LNCAP (cell line): Measurements from ENCODE around the gene GRID1.

ENCODE experiments used
- TF ChIP-seq, protein P1 (sequence below): fragments of 450-650 bp; IDR thresholded peaks from 2 replicates; pipeline ENCODE4 v1.5.1; 2017; ENCODE audit warnings: mild to moderate bottlenecking

The GRID1 gene

DNA sequence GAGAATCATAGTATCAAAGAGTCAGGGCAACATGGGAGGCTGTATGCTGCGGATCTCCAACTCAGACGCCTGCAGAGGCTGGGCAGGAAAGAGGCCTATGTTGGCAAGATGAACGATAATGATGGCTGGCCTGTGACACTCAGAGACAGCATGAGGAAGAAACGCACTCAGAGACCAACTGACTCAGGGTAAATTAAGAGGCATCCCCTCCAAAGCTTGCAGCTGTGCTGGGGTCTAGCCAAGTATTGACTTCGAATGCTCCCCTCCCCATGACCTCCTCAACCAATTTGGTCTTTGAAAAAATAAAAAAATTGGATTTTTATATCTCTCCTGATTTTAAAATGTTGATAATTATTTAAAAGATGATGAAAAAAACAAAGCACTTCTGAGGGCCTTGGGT, 718.9 kb downstream of the GRID1 start:
- TF ChIP-seq, protein P1, sequence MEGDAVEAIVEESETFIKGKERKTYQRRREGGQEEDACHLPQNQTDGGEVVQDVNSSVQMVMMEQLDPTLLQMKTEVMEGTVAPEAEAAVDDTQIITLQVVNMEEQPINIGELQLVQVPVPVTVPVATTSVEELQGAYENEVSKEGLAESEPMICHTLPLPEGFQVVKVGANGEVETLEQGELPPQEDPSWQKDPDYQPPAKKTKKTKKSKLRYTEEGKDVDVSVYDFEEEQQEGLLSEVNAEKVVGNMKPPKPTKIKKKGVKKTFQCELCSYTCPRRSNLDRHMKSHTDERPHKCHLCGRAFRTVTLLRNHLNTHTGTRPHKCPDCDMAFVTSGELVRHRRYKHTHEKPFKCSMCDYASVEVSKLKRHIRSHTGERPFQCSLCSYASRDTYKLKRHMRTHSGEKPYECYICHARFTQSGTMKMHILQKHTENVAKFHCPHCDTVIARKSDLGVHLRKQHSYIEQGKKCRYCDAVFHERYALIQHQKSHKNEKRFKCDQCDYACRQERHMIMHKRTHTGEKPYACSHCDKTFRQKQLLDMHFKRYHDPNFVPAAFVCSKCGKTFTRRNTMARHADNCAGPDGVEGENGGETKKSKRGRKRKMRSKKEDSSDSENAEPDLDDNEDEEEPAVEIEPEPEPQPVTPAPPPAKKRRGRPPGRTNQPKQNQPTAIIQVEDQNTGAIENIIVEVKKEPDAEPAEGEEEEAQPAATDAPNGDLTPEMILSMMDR: no peak

DNA sequence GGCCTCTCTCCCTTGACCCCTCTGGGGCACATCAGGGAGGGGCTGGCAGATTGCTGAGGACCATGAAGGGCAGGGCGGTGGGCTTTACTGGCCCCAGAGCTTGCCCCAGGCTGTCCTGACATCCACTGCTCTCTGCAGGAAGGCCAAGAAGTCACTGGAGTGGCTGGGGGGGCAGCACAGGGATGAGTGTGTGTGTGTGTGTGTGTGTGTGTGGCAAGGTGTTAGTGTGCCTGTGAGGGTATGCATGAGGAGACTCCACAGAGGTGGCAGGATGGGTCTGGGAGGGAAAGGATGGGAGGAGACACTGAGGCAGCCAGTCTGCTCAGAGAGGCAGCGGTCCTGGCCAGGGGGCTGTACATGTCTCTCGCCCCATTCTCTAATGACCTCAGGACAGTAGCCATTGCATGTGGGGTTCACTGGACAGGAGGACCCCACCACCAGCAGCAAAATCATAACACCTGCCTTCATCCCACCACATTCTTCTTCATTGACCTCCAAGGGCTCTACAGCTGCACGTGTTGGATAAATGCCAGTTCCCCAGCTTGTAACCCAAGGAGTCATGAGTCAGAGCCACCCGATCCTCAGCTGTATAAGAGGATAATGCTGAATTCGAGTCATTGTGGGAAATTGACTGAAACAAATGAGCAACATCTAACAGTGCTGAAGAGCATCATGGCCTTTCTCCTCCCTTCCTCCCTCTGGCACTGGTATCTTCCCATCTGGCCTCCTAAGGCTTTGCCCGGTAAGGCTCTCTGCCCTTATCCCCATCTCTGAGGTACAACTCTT, 720.5 kb downstream of the GRID1 start:
- TF ChIP-seq, protein P1: no peak

DNA sequence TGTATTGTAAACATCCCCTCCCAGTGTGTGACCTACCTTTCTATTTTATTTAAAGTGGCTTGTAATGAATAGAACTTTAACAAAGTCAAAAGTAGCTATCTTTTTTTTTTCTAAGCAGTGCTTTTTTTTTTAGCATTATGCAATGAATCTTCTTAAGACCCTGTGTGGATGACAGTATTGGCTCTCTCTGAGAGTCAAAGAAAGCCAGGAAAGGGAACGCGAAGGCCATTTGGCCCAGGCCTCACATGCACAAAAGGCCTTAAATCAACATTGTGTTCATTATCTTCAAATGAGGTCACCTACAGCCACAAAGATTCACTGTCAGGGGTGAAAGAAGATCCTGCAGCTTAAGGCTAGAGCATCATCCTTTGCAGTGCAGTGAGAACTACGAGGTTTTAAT, 721.5 kb downstream of the GRID1 start:
- TF ChIP-seq, protein P1: no peak

DNA sequence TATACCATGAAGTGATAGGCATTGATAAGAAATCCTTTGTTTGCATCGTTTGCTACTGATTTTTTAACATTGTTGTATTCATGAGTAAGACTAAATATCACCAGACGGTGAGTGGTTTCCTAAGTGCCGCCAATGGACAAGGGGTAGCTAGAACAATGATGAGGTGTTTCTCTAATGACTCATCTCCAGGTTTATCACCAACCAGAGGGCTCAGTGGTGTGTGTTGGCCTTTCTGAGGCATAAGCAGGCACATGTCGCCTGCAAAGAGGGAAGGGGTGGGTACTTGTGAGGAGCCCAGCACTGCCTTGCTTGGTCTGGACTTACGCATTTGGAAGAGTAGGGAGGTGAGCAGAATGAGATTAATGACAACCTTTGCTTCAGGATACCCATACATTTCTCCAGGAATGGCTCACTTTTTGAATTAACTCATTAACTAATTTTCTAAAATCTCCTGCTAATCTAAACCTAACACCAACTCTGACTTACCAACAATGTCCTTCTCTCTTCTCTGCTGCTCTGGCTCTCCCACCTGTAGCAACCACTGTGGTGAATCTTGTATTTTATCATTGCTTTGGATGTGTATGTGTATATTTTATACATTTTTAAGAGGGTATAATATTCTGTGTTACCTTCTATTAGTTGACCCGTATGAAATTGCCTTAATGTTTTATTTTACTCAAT, 722.6 kb downstream of the GRID1 start:
- TF ChIP-seq, protein P1: no peak

DNA sequence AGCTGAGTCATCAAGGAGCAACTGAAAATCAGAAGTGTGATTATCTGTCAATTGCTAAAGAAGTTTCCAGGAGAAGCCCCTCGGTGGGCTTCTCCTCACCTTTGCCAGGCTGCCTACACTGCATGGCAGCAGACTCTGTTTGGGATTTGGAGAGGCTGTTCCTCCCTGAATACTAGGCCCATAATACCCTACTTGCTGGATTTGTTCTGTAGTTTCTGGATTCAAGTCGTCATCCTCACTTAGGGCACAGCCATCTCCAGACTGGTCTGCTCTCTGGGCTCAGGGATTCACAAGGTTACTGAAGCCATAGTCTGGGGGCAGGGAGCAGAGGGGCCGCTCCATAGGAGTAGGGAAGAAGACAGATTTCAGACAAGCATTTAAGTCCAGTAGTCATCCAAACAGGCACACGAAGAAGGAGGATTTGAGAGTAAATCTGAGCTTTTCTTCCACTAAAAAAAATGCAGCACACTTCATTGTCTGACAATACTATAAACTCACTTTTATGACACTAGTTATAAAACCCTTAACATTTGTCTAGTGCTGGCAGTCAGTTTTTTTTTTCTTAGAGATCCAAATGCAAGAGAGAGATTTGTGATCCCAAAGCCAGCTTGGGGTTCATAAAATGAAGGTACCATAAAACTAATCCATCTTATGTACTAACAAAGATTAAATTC, 723.3 kb downstream of the GRID1 start:
- TF ChIP-seq, protein P1: no peak

DNA sequence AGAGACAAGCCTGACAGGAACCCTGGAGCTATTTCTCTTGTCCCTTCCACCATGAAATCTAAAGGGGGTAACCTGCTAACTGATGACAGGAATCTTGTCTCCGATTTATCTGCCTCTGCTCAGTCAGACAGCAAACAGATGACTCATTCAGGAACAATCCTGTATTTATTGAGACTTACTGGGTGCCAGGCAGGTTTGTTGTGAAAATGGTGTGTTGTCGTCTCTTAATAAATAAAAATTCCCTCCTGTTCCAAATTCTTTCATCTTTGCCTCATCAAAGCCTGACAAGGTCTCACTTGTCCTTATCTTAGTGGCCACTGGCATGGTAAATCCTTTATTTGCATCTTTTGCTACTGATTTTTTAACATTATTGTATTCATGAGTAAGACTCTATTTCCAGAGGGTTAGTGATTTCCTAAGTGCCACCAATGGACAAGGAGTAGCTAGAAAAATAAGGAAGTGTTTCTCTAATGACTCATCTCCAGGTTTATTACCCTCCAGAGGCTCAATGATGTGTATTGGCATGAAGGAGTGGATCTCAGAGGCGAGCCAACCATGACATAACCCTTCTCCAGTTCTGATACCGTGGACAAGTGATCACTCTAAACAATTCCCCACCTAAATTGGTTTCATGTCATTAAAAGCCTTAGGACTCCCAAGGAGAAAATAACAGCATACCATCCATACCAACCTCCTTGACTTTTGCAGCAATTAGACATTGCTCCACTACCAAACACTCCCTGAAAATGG, 724.0 kb downstream of the GRID1 start:
- TF ChIP-seq, protein P1: no peak

DNA sequence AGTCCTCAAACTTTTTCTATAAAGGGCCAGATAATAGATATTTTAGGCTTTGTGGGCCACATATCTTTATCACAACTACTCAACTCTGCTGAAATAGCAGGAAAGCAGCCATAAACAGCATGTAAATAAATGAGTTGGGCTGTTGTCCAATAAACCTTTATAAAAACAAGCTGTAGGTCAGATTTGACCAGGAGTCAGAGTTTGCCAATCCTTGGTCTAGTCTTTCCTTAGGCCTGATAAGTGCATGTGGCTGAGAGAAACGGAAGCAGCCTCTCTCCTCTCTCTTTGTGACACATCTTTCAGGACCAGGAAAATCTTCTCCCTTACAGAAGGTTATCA, 724.5 kb downstream of the GRID1 start:
- TF ChIP-seq, protein P1: no peak
